Peyer's patch (tissue), 4 donors: ENCODE results near the gene XKR8.

Source experiments
- POLR2A ChIP-seq, 2 donors: fragments of 450-650 bp; IDR thresholded peaks; one replicate each; pipeline ENCODE4 v1.5.1; 2017; ENCODE audit warnings: antibody characterized with exemption in 2 of 2, mild to moderate bottlenecking in 2 of 2, moderate library complexity in 2 of 2
- TF ChIP-seq, protein P1 (sequence below), 6 experiments: fragments of 450-650 bp in 4 of 6; fragments of 200-600 bp in 2 of 6; sonication (generic) in 1 of 6; IDR thresholded peaks; one replicate each; pipeline ENCODE4 v1.5.1; 2017 to 2019; ENCODE audit warnings: antibody characterized with exemption in 6 of 6, mild to moderate bottlenecking in 3 of 6, moderate library complexity in 1 of 6

DNA sequence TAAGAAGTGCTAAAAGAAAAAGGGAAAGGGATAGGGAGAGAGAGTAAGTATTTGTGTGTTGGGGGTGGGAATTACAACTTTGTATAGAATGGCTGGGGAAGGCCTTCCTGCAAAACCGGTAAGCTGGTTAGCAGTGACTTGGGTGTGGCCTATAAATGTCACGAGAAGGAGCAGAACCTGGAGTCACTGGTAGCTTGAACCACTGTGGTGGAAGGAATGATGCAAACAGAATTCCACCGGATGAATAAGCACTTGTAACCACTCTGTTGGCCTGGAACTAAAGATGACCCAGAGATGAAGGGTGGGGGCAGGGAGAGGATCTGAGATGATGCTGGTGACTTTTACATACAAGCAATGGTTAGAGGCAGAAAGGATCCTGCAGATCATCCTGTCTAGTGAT lies 8.9 kb downstream of the XKR8 start:
- TF ChIP-seq, protein P1, sequence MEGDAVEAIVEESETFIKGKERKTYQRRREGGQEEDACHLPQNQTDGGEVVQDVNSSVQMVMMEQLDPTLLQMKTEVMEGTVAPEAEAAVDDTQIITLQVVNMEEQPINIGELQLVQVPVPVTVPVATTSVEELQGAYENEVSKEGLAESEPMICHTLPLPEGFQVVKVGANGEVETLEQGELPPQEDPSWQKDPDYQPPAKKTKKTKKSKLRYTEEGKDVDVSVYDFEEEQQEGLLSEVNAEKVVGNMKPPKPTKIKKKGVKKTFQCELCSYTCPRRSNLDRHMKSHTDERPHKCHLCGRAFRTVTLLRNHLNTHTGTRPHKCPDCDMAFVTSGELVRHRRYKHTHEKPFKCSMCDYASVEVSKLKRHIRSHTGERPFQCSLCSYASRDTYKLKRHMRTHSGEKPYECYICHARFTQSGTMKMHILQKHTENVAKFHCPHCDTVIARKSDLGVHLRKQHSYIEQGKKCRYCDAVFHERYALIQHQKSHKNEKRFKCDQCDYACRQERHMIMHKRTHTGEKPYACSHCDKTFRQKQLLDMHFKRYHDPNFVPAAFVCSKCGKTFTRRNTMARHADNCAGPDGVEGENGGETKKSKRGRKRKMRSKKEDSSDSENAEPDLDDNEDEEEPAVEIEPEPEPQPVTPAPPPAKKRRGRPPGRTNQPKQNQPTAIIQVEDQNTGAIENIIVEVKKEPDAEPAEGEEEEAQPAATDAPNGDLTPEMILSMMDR (IDR thresholded peaks at IDR 0.05) = no peak
- no peak for TF ChIP-seq POLR2A (IDR thresholded peaks at IDR 0.05)
